HG03196 (cell line): ENCODE data around the gene BCL7A.

Experiments
- ATAC-seq: cut with Tn5 transposase; IDR thresholded peaks from one replicate; pipeline ENCODE4 v1.9.1; 2021; ENCODE audit not compliant: unreplicated experiment

Gene BCL7A

DNA sequence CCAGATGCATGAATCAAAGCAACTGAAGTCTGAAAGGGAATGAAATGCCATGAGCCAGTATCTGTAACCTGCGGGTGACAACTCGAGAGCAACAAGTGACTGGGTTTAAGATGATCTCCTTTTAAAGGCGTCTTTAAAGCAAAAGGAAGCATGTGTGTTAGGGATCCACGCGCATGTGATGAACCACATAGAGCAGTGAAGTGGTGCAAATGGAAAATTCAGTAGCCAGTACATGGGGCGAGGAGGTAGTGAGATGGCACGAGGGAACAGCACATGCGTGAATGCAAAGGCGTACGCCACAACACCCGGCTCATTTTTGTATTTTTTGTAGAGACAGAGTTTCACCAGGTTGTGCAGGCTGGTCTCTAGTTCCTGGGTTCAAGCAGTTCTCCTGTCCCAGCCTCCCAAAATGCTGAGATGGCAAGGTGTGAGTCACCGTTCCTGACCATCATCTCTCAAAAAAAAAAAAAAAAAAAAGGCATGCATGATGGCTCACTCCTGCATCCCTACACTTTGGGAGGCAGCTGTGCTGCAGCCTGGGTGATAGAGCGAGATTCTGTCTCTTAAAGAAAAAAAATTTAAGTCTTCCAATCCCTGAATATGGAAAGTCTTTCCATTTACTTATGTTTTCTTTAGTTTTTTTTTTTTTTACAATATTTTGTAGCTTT, 24.6 kb upstream of the BCL7A start:
- no peak for ATAC-seq

DNA sequence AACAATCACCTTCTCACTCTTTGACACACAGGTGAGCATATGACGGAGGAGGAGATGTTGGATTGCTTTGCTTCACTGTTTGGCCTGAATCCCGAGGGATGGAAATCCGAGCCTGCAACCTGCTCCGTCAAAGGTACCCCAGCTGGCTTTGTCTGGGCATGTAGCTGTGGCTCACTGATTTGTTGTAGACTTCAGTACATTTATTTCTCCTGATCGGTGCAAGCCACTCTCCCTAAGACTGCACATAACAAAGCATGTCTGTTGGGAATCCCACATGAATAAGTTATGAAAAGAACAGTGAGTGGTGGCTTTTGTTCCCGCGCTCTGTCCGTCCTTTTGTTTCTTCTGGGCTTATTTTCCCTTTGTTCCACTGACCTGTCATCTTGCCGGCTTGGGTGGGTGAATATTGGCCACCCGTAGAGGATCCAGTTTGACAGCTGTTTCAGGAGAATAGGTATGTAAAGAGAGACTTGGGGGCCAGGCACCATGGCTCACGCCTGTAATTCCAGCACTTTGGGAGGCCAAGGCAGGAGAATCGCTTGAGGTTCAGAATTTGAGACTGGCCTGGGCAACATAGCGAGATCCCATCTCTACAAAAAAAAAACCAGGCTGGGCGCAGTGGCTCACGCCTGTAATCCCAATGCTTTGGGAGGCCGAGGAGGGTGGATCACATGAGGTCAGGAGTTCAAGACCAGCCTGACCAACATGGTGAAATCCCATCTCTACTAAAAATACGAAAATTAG, 20.0 kb upstream of the BCL7A start:
- no peak for ATAC-seq

DNA sequence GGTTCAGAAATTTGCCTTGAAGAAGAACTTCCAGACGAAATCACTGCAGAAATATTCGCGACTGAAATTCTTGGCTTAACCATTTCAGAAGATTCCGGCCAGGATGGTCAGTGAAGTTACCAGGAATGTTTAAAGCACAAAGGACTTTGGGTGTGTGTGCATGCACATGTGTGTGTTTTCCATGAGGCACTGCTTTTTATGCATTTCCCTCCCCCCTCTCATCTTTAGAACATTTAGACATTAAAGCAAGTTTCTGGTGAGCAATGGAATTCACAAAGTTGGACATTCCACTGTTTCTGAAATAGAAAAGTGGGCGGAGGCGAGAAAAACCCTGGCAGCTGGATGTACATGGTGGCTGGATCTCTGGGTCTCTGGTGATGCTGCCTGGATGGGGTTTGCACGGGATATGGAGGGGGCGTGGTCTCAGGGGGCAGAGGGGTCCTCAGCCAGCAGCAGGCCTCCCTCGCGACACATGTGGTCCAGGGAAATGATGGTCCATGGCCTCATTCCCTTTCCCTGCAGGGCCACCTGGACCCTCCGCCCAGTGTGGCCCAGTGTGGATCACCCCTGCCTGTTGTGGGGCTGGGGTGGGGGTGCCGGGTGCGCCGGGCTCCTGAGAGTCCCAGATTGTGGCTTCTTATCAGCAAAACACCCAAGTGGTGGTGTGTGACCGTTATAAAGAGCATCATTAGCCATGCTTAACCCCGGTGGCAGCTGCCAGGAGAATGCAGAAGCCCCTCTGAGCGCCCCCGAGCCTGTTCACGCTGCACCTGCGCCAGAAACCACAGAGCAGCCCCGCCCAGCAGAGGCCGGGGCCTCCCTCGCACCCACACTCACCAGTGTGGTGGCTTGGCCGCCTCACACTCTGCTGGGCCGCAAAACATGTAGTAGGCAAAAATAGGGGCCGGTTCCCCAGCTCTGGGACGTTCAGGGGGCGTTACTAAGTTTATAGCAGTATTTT, 17.8 kb upstream of the BCL7A start:
- no peak for ATAC-seq

DNA sequence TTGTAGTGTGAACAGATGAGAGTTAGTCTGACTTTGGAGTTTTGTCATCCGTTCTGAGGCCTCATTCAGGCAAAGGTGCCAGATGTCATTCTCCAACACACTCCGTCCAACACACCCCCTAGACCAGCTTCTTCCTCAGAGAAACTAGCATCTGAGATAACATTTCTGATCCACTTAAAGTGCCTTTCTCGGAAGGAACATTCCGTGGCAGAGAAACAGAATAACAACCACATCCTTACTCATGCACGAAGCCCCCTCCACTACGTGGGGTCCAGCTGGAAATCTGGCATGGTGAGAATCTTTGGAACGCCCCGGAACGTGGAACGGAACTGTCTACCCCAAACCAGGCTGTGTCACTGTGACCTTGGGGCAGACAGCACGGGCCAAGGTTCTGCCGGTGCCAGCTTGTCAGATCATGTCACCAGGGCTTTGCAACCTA, 17.0 kb upstream of the BCL7A start:
- no peak for ATAC-seq

DNA sequence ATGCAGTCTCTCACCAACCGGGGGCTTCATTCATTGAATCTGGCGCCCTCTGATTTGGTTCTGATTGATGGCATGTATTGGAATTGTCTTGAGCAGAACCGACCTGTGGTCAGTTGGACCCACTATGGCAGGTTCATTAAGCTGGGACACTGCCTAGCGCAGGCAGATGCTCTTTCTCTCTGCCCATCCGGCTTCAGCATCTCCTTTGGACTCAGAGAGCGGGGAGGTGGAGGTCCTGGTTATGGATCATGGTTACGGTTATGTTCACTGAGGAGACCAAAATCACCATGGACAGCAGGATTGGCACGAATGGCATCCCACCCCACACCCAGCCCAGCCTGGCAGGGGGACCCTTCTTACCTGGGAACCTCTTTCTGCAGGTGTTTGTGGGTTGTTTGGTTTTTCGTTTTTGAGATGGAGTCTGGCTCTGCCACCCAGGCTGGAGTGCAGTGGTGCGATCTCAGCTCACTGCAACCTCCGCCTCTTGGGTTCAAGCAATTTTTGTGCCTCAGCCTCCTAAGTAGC, 16.4 kb upstream of the BCL7A start:
- ATAC-seq: no peak

DNA sequence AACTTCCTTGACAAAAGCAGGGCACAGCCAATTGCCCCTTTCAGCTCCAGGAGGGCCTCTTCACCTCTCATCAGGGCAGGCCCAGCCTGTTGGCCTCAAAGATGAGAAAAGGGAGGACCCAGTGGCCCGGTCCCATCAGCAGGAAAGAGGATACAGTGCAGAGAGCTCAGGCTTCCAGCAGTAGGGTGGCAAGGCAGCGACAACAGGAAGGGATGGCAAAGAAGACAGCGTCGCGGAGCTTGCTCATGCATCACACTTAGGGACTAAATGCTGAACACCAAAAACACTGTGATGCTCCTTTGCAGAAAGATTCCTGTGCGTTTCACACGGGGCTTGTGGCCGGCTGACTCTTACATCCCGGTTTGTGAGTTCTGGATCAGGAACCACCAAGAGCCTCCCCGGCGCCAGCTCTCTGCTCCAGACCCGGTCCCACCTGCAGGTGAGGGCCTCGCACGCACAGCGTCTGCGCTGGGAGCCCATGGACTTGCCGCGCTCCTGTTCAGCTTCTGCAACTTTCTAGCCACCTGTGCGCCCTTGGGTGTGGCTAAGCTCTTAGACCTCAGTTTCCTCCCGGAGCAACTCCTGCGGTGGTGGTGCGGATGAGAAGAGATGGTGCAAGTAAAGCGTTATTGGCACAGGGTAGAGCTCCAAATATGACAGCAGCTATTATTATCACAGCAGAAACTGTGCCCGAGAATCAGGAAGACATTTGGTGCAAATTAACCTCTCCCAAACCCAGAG, 15.3 kb upstream of the BCL7A start:
- ATAC-seq: no peak

DNA sequence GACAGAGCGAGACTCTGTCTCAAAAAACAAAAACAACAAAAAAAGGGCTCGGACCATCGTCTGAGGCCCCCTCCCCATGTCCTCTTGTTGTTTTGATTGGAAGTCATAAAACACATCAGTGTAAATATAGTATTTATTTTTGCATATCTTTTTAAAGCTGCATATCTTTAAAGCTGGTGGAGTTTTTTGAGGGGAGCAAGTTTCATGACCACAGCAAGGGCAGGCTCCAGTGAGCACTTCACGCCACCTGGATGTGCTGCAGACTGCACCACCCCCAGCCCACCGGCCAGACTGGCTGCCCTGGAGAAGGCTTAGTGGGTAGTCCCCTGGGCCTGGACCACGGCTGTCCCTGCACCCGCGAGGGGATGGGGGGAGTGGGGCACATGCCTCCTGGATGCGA, 11.9 kb upstream of the BCL7A start:
- ATAC-seq: no peak

DNA sequence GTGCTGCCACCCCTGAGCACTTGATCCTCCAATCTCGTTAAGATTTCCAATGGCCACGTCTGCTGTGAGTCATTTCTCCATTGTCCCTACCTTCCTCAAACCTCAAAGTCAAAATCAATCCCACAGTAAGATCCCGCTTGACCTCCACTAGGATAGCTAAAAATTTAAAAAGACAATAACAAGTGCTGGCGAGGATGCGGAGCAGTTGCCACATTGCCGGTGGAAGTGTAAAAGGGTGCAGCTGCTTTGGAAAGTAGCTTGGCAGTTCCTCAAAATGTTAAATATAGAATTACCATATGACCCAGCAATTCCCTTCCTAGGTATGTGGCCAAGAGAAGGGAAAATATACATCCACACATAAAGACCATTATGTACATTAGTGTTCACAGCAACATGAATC, 9.5 kb upstream of the BCL7A start:
- no peak for ATAC-seq

DNA sequence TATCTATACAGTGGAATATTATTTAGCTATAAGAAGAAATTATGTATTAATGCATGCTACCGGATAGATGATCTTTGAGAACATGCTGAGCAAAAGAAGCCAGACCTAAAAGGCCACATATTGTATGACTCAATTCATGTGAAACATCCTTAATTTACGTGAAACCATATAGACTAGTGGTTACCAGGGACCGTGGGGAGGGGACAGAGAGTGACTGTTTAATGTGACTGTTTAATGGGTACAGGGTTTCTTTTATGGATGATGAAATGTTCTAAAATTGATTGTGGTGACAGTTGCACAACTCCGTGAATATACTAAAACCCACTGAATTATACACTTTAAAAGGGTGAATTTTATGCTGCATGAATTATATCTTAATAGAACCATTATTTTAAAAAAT, 8.5 kb upstream of the BCL7A start:
- no peak for ATAC-seq

DNA sequence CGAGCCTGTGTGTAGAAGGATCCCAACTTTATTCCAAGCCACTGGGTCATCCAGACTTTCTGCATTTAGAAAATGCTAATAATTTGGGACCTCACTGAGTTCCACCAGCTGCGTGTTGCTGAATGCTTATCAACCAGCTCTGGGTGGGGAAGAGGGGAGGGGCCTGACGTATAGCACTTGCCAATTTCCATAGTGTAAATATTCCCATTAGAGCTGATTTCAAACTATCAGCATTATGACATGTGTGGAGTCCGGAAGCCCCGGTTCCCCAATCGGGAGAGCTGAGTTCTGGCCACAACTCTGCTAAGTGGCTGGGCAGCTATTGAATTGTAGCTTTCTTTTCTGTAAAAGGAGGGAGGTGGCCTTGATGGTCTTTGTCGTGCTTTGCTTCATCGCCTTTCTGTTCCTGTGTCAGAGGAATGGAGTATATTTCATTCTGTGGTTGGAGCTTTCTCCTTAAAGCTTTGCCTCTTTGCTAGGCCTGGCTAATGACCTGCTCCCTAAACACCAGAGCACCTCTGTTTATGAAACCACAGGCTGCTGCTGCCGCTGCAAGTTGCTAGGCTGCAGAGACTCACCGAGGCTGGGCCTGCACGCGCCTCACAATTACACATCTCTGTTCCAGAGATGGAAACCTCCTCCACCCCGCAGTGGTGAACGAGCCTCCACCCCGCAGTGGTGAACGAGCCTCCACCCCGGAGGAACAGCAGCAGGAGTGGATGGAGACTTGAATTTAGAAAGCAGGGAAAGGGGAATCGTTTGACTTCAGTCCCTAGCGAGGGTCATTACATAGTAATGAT, 7.7 kb upstream of the BCL7A start:
- ATAC-seq: no peak

DNA sequence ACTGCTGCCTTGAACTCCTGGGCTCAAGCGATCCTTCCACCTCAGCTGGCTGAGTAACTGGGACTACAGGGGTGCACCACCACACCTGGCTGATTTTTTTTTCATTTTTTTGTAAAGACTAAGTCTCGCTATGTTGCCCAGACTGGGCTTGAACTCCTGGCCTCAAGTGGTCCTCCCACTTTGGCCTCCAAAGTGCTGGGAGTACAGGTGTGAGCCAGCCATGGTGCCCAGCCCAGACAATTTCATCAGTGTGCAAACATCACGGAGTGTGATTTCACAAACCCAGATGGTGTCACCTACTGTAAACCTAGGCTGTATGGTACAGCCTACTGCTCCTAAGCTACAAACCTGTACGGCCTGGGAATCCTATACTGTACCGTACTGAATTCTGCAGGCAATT, 6.9 kb upstream of the BCL7A start:
- ATAC-seq: no peak

DNA sequence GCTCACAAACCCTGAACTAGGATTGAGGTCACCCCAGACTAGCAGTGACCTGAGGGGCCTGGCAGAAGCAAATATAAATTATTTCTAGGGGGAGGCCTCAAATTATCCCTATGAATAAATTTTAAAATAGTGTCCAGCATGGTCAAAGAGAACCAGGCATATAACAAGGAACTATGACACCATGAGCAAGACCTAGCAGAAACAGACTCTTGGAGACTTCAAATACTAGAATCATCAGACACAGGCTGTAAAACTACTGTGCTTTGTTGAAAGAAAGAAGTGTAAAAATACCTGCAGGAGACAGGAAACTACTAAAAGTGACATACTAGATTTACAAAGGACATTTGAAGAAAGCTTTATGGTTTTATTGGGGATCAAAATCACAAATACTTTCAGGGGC, 3.2 kb upstream of the BCL7A start:
- ATAC-seq: no peak

DNA sequence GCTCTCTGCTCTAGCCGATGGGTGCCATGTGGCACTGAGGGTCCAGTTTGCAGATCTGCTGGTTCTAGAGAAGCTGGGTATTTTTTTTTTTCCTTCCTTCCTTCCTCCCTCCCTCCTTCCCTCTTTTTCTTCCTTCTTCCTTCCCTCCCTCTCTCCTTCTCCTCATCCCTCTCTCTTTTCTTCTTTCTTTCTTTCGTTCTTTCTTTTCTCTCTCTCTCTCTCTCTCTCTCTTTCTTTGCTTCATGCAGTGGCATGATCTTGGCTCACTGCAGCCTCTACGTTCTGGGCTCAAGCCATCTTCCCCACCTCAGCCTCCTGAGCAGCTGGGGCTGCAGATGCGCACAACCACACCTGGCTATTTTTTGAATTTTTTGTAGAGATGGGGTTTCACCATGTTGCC, 2.7 kb upstream of the BCL7A start:
- no peak for ATAC-seq

DNA sequence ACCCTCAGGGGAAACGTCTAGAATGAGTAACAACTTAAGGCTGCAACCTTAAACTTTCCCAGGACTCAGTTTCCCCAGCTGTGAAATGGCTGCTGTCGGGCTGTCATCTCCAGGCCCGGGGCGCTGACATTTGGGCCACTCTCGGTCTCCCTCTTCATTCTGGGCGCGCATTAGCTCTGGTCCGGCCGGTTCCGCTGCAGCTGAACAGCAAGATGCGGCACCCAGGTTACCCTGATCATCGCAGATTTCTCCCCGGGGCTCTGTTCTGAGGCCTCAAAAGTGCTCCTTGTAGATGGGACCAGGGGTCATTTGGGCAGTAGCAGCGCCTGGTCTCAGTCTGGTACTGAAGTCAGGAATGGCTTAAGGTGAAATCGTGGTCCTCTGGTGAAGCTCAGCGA, 890 bp upstream of the BCL7A start:
- no peak for ATAC-seq

DNA sequence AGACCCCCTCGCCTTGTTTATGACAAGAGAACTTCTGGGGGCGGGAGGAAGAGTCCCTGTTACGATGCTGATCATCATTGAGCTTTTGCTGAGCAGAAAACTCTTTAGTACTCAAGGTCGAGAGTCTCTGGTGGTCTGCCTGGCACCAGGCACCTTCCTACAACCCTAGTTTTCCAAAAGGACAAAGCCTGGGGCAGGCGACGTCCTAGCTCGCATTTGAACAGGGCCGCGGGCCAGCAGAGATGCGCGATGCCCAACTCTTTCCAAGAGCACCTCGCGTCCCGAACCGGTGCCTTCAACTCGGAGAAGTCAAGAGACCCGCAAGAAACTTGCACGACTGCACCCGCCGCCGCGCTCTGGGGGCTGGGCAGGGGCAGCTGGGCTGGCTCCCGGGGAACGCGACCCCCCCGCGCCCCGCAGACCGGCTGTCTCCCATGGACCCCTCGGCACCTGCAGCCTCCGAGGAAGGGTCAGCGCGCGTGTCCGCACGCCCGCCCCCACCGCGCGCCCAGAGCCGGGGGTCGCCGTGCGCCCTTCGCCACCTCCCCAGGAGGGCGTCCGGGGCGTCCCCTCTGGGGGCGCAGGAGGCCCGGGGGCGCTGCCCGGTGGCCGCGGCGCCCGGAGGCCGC, 377 bp upstream of the BCL7A start:
- no peak for ATAC-seq

DNA sequence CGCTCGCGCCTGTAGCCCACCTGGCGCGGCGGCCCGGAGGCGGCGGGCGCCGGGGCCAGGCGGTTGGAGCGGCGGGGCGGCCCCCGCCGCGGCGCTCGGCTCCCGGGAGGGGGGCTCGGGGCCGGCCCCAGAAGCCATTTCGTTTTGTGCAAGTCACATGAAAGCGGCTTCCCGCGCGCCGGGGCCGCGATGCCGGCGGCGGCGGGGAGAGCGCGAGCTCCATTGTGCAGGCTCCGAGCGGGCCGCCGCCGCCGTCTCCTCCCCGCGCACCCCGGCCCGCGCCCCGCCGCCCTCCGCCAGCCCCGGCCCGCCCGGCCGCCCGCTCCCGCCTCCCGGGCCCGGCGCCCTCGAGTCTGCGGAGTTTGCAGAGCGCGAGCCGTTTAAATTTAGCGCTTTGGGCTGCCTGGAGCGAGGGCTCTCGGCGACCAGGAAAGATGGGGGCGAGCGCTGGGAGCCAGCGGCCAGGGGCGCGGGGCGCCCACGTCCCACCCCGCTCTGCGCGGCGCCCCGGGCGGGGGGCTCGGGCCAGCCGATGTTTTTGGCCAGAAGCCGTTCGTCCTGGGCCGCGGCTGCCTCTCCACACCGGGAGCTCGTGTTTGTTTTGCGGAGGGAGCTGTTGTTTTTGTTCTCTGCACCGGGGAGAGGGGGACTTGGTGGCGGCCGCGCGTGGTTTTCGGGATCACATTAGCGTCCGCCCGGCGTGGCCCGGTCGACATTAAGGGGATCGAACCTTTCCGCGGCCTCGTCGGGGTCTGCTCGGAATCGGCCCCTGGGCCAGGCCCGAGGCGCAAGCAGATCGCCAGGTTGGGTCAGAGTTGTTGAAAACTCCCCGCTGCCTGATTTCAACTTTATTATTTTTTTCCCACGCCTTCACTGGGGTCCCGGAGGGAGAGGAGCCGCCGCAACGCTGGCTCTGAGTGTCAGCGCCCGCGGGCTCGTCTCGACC, 982 bp downstream of the BCL7A start:
- ATAC-seq: no peak

DNA sequence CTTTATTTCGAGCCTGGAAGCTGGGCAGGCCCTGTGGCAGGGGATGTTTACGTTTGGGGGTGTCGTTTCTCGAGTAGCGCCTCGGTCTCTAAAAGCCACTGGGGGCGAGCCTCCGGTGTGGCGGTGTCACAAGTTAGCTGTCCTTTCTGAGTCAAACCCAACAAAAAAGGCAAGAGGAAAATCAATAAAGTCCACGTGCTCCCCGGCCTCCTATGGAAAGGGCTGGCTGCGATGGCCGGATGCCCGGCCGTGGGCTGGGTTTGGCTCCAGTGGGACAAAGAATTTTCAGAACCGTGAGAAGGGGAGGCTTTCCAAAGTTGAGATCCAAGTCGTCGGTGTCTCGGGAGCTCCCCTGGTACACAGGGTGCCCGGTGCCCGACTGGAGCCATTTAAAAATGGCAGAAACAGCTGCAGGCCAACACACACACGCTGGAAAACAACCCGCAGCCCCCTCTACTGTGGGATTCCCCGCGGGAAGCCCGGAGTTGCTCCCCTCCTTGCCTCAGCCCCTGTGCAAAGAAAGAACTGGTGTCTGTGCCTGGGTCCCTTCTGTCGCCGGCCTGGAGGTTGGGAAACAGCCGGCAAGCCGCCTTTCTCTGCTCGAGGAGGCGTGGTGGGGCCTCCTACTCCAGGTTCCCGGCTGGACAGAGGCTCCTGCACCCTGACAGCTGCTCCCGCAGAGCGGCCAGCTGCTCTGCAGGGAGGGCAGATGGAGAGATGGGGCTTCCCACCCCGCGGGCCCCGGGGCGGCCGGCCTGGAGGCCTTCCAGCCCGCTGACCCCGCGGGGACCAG, 1.9 kb downstream of the BCL7A start:
- no peak for ATAC-seq
